Caco-2 (cell line): ENCODE results near the gene DCDC1. TPM values are rescaled to one million over a fixed set of nuclear protein-coding genes. Genes with fewer than 3 reads are reported as not detected.

ENCODE experiments used
- BruUV-seq: library from RNA; stranded (reverse); fragments of 400-500 nt; replicated peaks from 2 replicates; lab custom pipeline; 2021; lab: Mats Ljungman, UMichigan
- CTCF ChIA-PET: fragments of 300-600 bp; sonication (Branson Sonifier 250); formaldehyde crosslinking; loops from one replicate; lab custom pipeline; 2022; ENCODE audit warnings: antibody characterized with exemption; lab: Charles Lee
- POLR2A ChIA-PET: fragments of 300-600 bp; sonication (Branson Sonifier 250); formaldehyde crosslinking; loops from one replicate; lab custom pipeline; 2022; ENCODE audit warnings: antibody characterized with exemption; lab: Charles Lee
- DNase-seq, 2 experiments: peaks; one replicate each; pipeline versions ENCODE4 v3.0.0 to v3.0.0-alpha.2; 2020 to 2022
- H3K27me3 ChIP-seq: replicated peaks from 2 replicates; pipeline ENCODE4 v1.6.0; 2011; ENCODE audit warnings: low read length; ENCODE audit not compliant: control insufficient read depth, insufficient read depth
- H3K36me3 ChIP-seq: 2 replicates; pipeline ENCODE4 v1.5.1; 2011; ENCODE audit warnings: low read length; ENCODE audit not compliant: control insufficient read depth, insufficient read depth
- H3K4me1 ChIP-seq: fragments of 250-450 bp; sonication (Bioruptor Pico); 2 replicates; pipeline ENCODE4 v1.5.1; 2020; ENCODE audit warnings: mild to moderate bottlenecking
- H3K4me3 ChIP-seq: 2 replicates; pipeline ENCODE4 v1.5.1; 2011; ENCODE audit warnings: low read depth, mild to moderate bottlenecking, control low read depth, low read length
- H3K9me3 ChIP-seq: fragments of 250-450 bp; sonication (Bioruptor Pico); 2 replicates; pipeline ENCODE4 v1.5.1; 2020; ENCODE audit warnings: mild to moderate bottlenecking, moderate library complexity
- H3K27ac Mint-ChIP-seq: one replicate; pipeline ENCODE4 v1.8.0; 2022; ENCODE audit warnings: mixed read lengths; ENCODE audit not compliant: unreplicated experiment
- H3K27me3 Mint-ChIP-seq: one replicate; pipeline ENCODE4 v1.8.0; 2022; ENCODE audit warnings: mixed read lengths; ENCODE audit not compliant: insufficient read depth, unreplicated experiment
- H3K36me3 Mint-ChIP-seq: one replicate; pipeline ENCODE4 v1.8.0; 2022; ENCODE audit warnings: mild to moderate bottlenecking, mixed read lengths; ENCODE audit not compliant: insufficient read depth, unreplicated experiment
- H3K4me1 Mint-ChIP-seq: one replicate; pipeline ENCODE4 v1.8.0; 2022; ENCODE audit warnings: low read depth, mixed read lengths; ENCODE audit not compliant: unreplicated experiment
- H3K4me3 Mint-ChIP-seq: one replicate; pipeline ENCODE4 v1.8.0; 2022; ENCODE audit warnings: mild to moderate bottlenecking, moderate library complexity, mixed read lengths; ENCODE audit not compliant: unreplicated experiment
- H3K9me3 Mint-ChIP-seq: one replicate; pipeline ENCODE4 v1.8.0; 2022; ENCODE audit warnings: mixed read lengths; ENCODE audit not compliant: unreplicated experiment
- intact Hi-C: fragments of 100-400 bp; cut with micrococcal nuclease; formaldehyde crosslinking; loops from one replicate; pipeline ENCODE4 v1.10.0; 2022; ENCODE audit not compliant: unreplicated experiment
- total RNA-seq: library from RNA; stranded (reverse); gene quantifications from 2 replicates; pipeline ENCODE4 v1.2.3, GENCODE V29; 2022
- TF ChIP-seq, protein P1 (sequence below), 2 experiments: fragments of 200-600 bp in 1 of 2; IDR thresholded peaks; 1 replicate in 1 of 2; 2 replicates in 1 of 2; pipeline versions ENCODE4 v1.5.1 to v1.8.0; 2011 to 2022; ENCODE audit warnings: antibody characterized with exemption in 1 of 2, control low read depth in 1 of 2, inconsistent platforms in 1 of 2, low read depth in 1 of 2, low read length in 1 of 2, mild to moderate bottlenecking in 1 of 2, moderate library complexity in 1 of 2; ENCODE audit not compliant: insufficient read depth in 1 of 2, severe bottlenecking in 1 of 2, unreplicated experiment in 1 of 2

DCDC1 gene
- total RNA-seq, 1 experiment from 2014 or later = not detected

- no peaks in the 10 kb centered on the region for H3K36me3 Mint-ChIP-seq
- no peaks in the 10 kb centered on the region for H3K27me3 Mint-ChIP-seq
- no peaks in the 10 kb centered on the region for H3K9me3 Mint-ChIP-seq
Measured at GRCh38 chr11:31233425-31233824, 136.1 kb downstream of the DCDC1 start.

DNA sequence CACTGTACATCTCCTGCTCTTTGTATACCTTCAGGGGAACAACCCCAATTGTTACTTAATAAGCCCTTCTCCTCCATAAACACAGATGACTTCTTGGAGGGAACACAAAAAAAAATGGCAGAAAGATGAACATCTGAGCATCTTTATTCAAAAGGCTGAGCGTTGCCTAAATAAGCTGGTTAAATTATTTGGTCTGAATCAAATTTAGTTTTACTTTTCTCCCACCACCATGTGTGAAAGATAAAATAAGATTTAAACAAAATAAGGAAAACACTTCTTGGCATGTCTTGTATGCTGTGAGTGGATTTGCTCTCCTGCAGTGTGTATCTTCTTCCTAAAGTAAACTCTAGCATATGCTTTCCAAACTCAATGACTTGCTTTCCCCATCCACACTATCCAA, 137.9 kb downstream of the DCDC1 start:
- H3K4me3 Mint-ChIP-seq = no peak overlapping the region
- Histone ChIP-seq H3K4me3 (no peak overlapping the region), H3K9me3 (no peaks in the 10 kb centered on the region), H3K36me3 (no peaks in the 10 kb centered on the region), H3K27me3 (no peaks in the 10 kb centered on the region), H3K4me1 (no peaks in the 10 kb centered on the region)
- CTCF ChIA-PET = no interaction called here
- no TSS peak for BruUV-seq
- no peaks in the 10 kb centered on the region for H3K4me1 Mint-ChIP-seq
- POLR2A ChIA-PET = no interaction called here
- no peak overlapping the region for H3K27ac Mint-ChIP-seq
- TF ChIP-seq, protein P1, sequence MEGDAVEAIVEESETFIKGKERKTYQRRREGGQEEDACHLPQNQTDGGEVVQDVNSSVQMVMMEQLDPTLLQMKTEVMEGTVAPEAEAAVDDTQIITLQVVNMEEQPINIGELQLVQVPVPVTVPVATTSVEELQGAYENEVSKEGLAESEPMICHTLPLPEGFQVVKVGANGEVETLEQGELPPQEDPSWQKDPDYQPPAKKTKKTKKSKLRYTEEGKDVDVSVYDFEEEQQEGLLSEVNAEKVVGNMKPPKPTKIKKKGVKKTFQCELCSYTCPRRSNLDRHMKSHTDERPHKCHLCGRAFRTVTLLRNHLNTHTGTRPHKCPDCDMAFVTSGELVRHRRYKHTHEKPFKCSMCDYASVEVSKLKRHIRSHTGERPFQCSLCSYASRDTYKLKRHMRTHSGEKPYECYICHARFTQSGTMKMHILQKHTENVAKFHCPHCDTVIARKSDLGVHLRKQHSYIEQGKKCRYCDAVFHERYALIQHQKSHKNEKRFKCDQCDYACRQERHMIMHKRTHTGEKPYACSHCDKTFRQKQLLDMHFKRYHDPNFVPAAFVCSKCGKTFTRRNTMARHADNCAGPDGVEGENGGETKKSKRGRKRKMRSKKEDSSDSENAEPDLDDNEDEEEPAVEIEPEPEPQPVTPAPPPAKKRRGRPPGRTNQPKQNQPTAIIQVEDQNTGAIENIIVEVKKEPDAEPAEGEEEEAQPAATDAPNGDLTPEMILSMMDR (IDR thresholded peaks at IDR 0.05; ENCODE audit: insufficient read depth in 1 of 2, low read depth in 1 of 2, low read length in 1 of 2, severe bottlenecking in 1 of 2, unreplicated experiment in 1 of 2) = no peak
- intact Hi-C loops = no loop called here
- H3K27me3 Mint-ChIP-seq = no peaks in the 10 kb centered on the region
- H3K9me3 Mint-ChIP-seq = no peaks in the 10 kb centered on the region
- no peak for DNase-seq
- no peaks in the 10 kb centered on the region for H3K36me3 Mint-ChIP-seq

More at GRCh38 chr11:31233425-31233824, 136.1 kb downstream of the DCDC1 start:
- BruUV-seq = no TSS peak
- Histone ChIP-seq H3K27me3 (no peaks in the 10 kb centered on the region), H3K4me1 (no peaks in the 10 kb centered on the region), H3K4me3 (no peak overlapping the region), H3K36me3 (no peaks in the 10 kb centered on the region), H3K9me3 (no peaks in the 10 kb centered on the region)
- POLR2A ChIA-PET = no interaction called here
- CTCF ChIA-PET = interaction anchor here (2.6 kb wide), 1 partner anchor 127 kb away, joined by 25 read pairs; no protein-coding TSS in a partner anchor
- Mint-ChIP-seq H3K27ac (no peak overlapping the region), H3K4me1 (no peaks in the 10 kb centered on the region), H3K4me3 (no peak overlapping the region)
- TF ChIP-seq, protein P1 (IDR thresholded peaks at IDR 0.05; ENCODE audit: insufficient read depth in 1 of 2, low read depth in 1 of 2, low read length in 1 of 2, severe bottlenecking in 1 of 2, unreplicated experiment in 1 of 2) = peak; percentile 44 to 48
- peak in 1 of 2 experiments; percentile 9 for DNase-seq
- intact Hi-C loops = loop anchor here (1.0 kb wide), 1 partner anchor 126 kb away; no protein-coding TSS in a partner anchor

GRCh38 chr11:31218847-31219246, 150.7 kb downstream of the DCDC1 start:
- no TSS peak for BruUV-seq

More at GRCh38 chr11:31218847-31219246, 150.7 kb downstream of the DCDC1 start:
- ChIA-PET POLR2A (no interaction called here), CTCF (no interaction called here)
- H3K27ac Mint-ChIP-seq = no peak overlapping the region
- no peaks in the 10 kb centered on the region for H3K9me3 Mint-ChIP-seq
- Histone ChIP-seq H3K36me3 (no peaks in the 10 kb centered on the region), H3K4me3 (no peak overlapping the region), H3K9me3 (no peaks in the 10 kb centered on the region), H3K4me1 (no peaks in the 10 kb centered on the region), H3K27me3 (no peaks in the 10 kb centered on the region; the same call in 1 of the 2 replicates)
- intact Hi-C loops = no loop called here
- H3K4me1 Mint-ChIP-seq = no peaks in the 10 kb centered on the region
- peaks cover 6% of the 10 kb centered on the region for H3K27me3 Mint-ChIP-seq
- no peak overlapping the region for H3K4me3 Mint-ChIP-seq
- H3K36me3 Mint-ChIP-seq = no peaks in the 10 kb centered on the region
- DNase-seq = no peak
- TF ChIP-seq, protein P1 (IDR thresholded peaks at IDR 0.05; ENCODE audit: insufficient read depth in 1 of 2, low read depth in 1 of 2, low read length in 1 of 2, severe bottlenecking in 1 of 2, unreplicated experiment in 1 of 2) = no peak
